PFSK-1 (cell line): ENCODE data around the gene EDRF1.

Experiments used
- POLR2AphosphoS5 ChIP-seq: IDR thresholded peaks from 2 replicates; pipeline ENCODE4 v1.6.1; 2012; ENCODE audit warnings: low read depth, mild to moderate bottlenecking, control low read depth, low read length, moderate library complexity
- REST ChIP-seq, 2 experiments: IDR thresholded peaks; 2 replicates each; pipeline versions ENCODE4 v1.6.1 to v1.8.0; 2011 to 2012; ENCODE audit warnings: low read depth in 2 of 2, low read length in 2 of 2, control low read depth in 1 of 2, inconsistent platforms in 1 of 2, mild to moderate bottlenecking in 1 of 2, moderate library complexity in 1 of 2; ENCODE audit not compliant: insufficient read depth in 1 of 2

GRCh38 chr10:125770844-125771243 is 51.3 kb downstream of the EDRF1 start:
- TF ChIP-seq POLR2AphosphoS5 (no peak), REST (IDR thresholded peaks at IDR 0.05; ENCODE audit: insufficient read depth in 1 of 2, low read depth in 2 of 2, low read length in 2 of 2) (no peak)
